HG02852 (cell line): ENCODE data around the gene ARCN1.

Experiments
- ATAC-seq: cut with Tn5 transposase; IDR thresholded peaks from one replicate; pipeline ENCODE4 v1.9.1; 2021; ENCODE audit warnings: mild to moderate bottlenecking, moderate library complexity; ENCODE audit not compliant: unreplicated experiment

ARCN1 gene

GRCh38 chr11:118635237-118635591, 63.0 kb downstream of the ARCN1 start:
- no peak for ATAC-seq

- ATAC-seq = no peak
These were observed 63.4 kb downstream of the ARCN1 start for GRCh38 chr11:118635642-118636041.

- ATAC-seq = no peak
These were observed 64.5 kb downstream of the ARCN1 start for GRCh38 chr11:118636569-118637290.

GRCh38 chr11:118638726-118639125, 66.5 kb downstream of the ARCN1 start:
- no peak for ATAC-seq

GRCh38 chr11:118639899-118640298, 67.7 kb downstream of the ARCN1 start:
- no peak for ATAC-seq

- no peak for ATAC-seq
These were observed 68.3 kb downstream of the ARCN1 start for GRCh38 chr11:118640332-118641154.

GRCh38 chr11:118641397-118642019, 69.3 kb downstream of the ARCN1 start:
- ATAC-seq = no peak

- ATAC-seq = no peak
These were observed 71.2 kb downstream of the ARCN1 start for GRCh38 chr11:118643142-118643994.

- ATAC-seq = no peak
These were observed 71.8 kb downstream of the ARCN1 start for GRCh38 chr11:118643995-118644345.

- ATAC-seq = no peak
These were observed 72.3 kb downstream of the ARCN1 start for GRCh38 chr11:118644496-118644895.

- ATAC-seq = no peak
These were observed 73.0 kb downstream of the ARCN1 start for GRCh38 chr11:118645066-118645715.

GRCh38 chr11:118646393-118646792, 74.2 kb downstream of the ARCN1 start:
- ATAC-seq = no peak

- no peak for ATAC-seq
These were observed 76.1 kb downstream of the ARCN1 start for GRCh38 chr11:118648291-118648690.

- ATAC-seq = no peak
These were observed 77.7 kb downstream of the ARCN1 start for GRCh38 chr11:118649941-118650340.

GRCh38 chr11:118650366-118650765, 78.2 kb downstream of the ARCN1 start:
- ATAC-seq = no peak

- ATAC-seq = no peak
These were observed 79.6 kb downstream of the ARCN1 start for GRCh38 chr11:118651820-118652219.
